NCI-H2081 (cell line): ENCODE results near the gene PID1.
A peak's percentile ranks its signal among the peaks of the same experiment; 100 is the strongest.

Experiments
- DNase-seq, 2 experiments: peaks; one replicate each; lab custom pipeline; 2025; lab: John Stamatoyannopoulos, UW

The PID1 gene

DNA sequence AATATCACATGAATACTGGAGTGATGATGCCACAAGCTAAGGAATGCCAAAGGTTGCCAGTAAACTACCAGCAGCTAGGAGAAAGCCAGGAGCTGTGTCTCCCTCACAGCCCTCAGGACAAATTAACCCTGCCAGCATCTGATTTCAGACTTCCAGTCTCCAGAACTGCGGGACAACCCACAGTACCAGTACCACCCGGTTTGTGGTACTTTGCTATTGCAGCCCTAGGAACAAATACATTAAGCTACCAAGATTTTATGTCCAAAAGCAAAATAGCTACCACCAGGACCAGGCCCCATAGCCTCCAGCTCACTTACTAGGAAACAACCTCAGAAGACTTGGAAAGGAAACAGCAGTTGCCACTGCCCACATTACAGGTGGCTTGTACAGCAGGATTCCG lies 10.0 kb downstream of the PID1 start:
- DNase-seq: no peak

DNA sequence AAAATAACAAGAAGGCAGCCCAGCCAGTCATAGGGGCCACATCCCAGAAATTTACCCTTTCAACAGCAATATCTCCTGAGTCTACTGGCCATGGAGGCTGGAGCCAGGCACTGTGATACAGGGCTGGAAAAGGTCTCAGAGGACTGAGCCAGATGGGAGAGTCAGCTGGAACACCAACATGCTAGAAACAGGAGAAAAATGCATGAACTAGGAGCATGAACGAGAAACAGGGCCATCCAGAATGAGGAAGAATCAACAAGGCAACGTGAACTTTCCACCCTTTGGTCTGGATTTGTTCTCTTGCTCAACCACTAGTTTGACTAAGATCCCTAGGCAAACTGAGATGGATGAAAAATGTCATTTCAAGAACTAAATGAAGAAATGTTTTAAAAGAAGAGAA lies 13.1 kb downstream of the PID1 start:
- DNase-seq: no peak

DNA sequence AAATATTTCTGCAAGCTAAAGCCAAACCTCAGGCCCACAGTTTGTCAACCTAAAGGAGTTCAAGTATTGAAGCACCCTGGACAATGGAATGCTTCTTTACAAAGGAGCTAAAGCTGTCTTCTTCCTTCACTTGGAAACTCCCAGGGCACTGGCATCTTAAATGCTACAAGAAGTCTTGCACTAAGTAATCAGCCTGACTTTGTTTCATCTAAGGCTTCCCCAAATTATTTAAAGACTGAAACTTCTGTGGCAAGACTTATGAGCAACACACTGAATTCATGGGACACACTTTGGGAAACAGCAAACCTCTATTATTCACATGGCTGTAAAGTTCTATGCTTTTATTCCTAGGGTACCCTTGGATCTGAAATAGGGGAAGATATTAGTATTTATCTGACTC lies 14.7 kb downstream of the PID1 start:
- no peak for DNase-seq

DNA sequence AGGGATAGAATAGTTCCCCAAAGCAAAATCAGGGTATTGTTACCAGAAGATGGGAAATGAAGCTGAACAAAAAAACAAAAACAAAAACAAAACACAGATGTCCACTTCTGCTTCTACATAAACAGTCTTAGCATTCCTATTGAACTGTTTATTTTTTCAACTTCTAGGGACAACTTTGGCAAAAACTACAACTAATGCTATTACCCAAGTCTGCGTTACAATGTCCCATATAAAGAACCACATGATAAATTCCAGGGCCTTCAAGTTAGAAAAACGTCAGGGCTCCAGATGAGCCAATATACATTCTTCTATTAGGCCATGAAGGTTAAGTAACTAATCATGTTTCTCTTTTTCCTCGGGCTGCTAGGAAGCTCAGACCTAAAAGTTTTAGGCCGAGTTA lies 16.9 kb downstream of the PID1 start:
- no peak for DNase-seq

DNA sequence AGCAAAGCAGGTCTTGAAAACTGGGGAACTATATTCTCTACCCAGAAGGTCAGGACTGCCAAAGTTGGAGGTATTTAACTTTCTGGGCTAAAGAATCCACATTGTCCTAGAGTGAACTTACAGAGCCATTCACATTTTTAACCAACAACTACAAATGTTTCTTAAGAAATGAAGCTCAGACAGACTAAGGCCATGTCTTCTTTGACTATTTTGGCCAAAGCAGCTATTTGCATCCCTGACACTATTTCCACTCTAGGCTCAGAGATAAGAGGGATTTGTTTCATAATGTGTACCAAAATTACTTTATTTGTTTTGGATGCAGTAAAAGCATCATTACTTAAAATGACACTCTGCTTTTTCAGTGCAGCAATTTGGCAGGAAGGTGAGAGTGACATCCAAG lies 18.1 kb downstream of the PID1 start:
- DNase-seq: no peak

DNA sequence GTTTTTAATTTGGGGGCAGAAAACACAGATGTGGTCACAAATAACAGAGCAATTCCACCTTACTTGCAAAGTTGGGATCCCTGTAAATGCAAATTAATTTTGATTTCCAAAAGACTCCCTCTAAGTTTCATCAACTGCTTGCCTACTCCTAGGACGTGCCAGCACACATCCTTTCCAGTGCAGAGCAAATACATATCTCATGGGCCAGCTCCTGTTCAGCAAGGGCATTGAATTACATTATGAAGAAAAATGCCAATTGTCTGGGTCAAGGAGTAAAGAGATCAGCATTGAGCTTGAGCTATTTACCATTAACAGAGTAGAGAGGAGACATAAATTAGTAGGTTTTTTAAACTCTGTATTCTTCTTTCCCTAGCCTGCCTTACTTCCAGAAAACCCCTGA lies 18.8 kb downstream of the PID1 start:
- DNase-seq: no peak

DNA sequence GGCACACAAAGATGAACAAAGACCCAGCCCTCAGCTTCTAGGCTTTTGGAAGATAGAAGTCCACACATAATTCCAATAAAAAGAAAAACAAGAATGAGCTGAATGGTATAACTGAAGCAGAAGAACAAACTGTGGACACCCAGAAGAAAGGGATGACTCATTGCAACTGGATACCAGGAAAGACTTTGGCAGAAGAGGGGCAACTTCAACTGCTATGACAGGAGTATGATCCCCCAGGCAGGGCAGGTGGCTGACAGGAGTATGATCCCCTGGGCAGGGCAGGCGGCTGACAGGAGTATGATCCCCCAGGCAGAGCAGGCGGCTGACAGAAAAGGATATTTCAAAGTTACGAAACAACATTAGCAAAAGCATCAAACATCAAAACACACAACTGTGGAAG lies 21.6 kb downstream of the PID1 start:
- DNase-seq: no peak

DNA sequence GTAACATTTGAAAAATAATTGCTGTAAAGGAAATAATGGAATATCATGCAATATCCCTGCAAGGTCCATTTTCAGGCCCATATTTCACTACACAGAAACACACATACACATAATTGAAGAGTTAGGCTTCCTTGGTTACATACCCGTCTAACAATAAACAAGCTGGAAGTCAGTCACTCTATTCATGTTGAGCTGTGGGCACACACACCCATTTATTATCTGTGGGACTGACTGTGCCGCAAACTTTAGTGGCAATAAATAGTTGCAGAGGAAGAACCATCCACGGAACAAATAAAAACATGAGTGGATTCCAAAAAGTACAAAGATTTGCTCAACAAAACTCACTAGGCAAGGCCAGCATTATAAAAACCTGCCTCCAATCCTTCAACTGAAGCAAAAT lies 24.8 kb downstream of the PID1 start:
- DNase-seq: no peak

DNA sequence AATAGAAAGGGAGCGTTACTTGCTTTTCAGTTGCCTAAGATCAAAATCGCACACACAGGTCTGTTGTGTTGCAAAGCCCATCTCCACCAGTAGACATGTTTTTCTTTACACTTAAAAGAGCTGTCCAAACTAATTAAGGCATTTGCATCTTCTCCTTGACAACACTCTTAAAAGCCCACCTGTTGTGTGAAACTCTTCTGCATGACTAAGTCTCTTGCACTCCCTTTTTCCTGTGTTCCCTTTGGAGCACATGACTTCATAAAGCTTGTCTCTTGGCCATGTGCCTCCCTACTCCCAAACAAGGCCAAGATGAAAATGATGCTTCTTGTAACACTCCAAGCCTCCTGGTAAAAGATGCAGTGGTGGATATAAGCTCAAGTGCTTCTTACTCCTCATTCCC lies 26.1 kb downstream of the PID1 start:
- no peak for DNase-seq

DNA sequence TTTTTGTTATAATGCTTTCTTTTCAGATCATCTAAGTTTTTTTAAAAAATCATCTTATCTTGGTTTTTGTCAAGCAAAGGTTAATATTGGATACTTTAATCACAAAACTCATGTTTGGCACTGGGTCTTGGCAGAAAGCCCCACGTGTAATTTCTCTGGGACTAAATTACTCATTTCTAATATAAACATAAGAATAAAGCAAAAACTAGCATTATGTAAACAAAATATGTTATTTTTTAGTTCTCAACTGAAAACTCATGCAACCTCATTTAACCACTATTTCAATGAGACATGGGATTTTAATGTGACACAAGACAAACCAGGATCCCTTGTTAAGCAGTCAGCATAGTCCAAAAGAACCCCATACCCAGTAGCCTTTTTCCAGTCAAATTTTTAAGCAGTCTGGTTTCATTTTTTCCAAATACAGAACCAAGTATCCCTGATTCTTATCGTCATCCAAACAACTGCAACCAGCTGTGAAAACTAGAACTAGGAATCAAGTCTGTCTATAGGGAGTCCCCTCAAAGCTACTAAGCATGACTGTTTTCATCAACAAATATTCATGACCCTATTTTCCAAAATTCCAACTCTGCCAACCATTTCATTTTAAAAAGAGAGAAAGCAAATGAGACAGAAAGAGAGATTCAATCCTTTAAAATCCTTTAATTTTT lies 27.1 kb downstream of the PID1 start:
- DNase-seq: no peak

DNA sequence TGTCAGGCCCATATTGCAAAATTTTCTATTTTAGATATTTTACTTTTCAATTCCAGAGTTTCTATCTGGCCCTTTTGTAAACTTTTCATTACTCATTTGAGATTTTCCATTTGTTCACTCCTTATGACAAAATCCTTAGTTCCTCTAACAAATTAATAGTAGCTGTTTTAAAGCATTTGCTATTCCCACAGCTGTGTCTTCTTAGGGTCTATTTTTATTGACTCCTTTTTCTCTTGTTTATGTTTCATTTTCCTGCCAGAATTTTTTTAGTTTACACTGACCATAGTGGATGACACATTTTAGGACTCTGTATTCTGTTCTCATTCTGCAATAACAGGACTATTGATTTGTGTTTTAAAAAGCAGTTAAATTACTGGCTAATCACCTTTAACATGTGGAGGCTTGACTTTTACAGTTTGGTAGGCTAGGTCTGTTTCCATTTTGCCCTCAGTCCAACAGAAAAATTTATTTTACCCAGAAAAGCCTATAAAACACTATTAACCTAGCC lies 30.0 kb downstream of the PID1 start:
- DNase-seq: no peak

DNA sequence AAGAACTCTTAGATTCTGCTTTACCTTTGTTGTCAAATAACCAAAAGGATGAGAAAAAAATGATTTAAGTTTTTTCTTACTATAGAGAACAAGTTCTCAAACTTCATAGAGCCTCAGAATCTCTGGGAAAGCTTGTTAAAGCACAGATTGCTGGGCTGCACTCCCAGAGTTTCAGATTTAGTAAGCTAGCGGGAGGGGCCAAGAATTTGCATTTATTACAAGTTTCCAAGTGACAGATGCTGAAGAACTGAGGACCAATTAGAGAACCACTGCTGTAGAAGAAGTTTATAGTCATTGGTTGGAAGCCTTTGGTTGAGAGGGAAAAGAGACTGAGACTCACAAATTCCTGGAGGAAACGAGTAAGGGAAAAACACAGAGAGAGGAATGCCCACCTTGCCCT lies 32.1 kb downstream of the PID1 start:
- DNase-seq: no peak

DNA sequence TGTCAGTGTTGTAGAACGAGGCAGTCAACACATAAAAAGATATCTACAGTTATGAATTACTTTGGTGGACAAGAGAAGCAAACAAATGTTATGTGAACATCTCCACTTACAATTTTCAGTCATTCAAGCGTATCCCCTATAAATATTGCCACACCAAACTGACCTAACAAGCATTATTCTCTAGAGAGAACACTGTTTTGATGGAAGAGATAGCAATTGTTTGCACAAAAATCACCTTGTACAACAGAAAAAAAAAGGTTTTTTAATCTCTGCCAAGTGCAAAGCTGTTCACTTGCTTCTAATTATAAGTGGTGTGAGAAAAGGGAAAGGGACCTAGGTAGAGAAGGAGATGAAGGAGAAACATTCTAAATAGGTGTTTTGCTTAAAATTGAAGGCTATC lies 33.8 kb downstream of the PID1 start:
- no peak for DNase-seq

DNA sequence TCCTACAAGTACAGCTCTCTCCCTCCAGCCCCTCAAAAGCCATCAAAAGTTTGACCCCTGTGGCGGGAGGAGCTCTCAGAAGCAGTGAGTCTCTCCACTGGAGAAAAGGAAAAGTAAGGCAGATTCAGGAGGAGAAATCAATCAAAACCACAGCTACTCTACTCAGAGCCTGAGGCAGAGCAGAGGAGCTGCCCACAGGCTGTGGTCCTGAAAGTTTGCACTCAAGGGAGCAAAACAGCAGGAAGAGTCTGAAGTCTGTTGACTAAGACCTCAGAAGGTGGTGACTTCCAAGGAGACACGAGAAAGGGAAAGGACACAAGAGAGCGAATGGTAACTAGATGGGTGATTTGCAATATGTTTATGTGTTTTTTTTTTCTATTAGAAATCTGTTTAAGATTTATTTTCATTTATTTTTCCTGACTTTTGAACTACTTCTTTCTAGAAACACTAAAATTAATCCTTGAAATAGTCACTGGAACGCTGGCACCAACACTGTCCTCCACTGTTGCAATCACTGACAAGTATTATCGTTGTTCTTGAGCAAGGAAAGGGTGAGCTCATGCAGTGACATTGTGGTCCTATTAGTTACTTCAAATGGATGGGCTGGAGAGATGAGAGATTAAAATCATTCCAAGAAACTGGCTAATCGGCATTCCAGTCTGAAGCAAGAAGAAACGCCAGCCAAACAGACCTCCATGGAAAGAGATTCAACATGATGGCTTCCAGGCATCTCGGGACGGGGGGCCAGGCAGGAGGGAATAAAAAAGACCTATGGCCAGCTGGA lies 35.8 kb downstream of the PID1 start:
- DNase-seq: no peak

DNA sequence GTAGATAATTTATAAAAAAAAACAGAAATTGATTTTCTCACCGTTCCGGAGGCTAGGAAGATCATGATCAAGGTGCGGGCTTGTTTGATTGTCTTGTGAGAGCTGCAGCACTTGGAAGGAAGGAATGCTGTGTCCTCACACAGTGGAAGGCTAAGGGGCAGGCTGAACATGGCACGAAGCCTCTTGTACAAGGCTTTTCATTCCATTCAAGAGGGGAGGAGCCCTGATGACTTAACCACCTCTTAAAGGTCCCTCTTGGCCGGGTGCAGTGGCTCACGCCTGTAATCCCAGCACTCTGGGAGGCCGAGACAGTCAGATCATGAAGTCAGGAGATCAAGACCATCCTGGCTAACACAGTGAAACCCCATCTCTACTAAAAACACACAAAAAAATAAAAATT lies 39.2 kb downstream of the PID1 start:
- no peak for DNase-seq

DNA sequence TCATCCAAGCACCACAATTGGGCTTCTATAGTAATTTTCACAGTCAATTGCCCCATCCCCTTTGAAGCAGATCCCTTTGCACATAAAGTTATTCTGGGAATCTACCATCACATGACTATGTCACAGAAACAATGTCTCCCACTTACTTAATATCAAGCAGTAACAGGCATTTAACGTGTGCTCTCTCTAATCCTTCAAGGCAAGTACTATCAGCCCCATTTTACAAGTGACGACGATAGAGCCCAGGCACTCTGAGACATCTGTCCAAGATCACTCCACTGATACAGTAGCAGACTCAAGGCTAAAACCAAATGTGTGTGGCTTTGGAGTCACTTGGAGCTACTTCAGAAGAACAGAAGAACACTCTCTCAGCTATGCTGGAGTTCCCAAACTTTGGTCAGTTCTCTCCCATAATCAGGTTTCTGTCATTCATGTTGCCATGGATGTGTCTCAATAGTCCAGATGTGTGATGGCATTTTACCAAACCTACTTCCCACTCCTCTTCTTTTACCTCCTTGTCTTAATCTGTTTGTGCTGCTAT lies 39.7 kb downstream of the PID1 start:
- no peak for DNase-seq

DNA sequence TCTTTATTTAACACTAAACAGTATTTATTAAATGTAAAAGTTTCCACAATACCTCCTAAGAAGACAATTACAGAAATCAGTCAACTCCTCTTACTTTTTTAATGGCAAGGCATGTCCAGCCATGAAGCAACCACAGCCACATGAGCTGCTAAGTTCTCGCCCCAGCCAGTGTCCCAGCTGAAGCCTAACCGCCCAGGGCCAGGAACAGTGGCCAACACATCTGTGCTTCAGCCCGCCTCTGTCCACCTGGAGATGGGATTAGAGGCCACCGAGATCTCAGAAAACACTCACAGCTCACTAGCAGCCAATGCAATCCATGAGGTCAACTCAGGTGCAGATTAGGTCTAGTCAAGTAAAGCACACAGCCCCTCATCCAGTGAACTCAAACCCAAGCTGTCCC lies 40.2 kb downstream of the PID1 start:
- DNase-seq: no peak

DNA sequence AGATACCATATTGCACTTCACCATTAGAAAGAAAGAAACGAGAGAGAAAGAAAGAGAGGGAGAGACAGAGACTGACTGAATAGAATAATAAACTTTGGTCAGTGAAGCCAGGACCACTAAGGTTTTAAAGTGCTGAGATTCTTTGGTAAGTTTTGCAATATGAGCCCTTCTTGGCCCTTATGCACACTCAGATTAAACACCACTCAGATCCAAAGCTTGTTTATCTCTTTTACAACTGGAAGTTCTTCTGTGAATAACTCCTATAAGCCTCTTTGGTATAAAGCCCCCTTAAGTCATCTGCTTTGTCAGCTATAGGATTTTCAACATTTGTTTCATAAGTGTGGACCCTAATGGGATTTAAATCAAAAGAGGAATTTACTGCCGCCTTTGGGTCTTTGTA lies 40.8 kb downstream of the PID1 start:
- no peak for DNase-seq

DNA sequence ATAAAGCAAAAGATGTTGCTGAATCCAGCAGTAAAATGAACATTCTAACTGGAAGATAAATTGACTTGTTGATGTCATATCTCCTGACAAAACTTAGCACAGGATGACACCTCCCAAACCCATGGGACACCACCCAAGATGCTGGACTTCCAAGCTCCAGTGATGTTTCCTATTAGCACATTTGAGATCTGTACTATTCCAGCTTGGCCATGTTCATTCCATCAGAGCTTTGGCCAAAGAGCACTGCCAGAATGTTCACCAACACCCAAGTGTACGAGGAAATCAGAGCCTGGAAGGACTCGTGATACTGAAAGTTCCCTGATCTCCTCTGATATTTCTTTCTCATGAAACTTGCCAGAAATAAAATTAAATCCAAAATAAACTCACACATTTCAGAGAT lies 44.7 kb downstream of the PID1 start:
- no peak for DNase-seq

DNA sequence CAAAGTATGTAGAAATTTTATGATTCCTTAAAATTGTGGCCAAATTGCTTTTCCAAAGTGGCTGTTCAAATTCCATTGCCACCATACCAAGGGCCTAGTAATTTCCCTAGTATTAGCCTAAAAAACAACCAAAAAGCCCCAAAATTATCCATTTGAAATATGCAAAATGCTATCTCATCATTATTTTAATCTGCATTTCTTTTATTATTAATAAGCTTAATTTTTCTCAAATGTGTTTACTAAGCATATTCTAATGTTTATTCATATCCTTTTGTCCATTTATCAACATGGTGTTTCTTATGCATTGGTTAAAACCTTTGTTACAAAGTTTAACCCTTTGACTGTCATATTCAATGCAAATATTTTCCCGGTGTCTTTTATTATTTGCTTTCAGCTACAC lies 48.0 kb downstream of the PID1 start:
- DNase-seq: no peak

DNA sequence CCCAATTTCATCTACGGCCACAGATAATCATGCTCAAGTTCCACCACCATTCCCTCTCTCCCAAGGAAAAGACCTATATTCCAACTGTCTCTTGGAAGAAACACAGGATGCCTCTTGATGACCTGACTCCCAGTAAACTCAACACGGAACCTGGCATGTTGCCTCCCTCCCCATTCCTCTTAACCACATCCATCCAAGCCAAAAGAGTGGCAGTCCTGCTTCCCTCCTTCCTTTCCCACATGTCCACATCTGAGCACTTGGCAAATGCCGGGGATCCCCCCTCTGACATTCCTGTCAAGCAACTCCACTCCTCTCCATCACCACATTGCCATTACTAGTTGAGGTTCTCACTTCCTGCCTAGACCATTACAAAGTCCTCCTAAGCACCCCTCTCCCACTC lies 49.4 kb downstream of the PID1 start:
- no peak for DNase-seq

DNA sequence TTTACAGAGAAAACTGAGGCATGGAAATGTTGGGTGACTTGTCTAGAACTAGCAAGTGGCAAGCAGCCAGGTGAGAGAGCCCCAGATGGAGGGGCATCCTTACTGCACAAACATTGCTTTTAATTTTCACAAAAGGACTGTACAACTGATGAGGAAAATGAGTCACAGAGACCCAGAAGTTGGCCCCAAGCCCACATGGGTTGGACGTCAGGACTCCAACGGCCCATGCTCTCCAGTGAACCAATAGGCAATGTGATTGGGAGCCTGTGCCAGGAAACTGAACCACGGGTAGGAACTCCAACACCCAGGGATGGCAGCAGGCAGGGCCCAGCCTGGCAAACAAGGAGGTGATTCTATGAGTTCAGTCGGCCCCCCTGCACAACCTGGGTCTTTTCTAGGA lies 50.8 kb downstream of the PID1 start:
- peak in 1 of 2 experiments; percentile 50 for DNase-seq

DNA sequence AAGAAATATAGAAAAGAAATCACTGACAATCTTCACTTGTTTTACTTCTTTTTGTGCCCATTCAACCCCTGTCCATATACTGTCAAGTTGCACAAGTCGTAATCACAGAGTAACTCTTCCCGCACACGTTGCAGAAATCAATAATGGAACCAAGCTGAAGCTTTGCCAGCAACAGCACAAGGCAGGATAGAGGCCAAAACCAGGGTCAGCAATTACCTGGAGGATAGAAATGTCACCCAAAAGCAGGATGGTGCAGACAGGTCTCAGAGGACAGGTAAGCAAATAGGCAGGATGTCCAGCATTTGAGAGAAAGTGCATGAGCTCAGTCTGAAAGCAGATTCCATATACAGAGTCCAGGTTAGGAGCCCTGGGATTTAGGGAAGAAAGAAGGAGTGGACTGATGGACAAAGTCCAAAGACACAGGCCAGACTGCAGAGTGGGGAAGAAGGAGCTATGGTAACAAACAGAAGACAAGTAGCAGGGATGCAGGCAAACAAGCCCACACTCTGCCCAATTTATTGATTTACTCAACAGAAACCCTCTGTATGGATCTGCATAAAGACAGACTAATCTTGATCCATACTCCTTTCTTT lies 52.7 kb downstream of the PID1 start:
- no peak for DNase-seq
